SK-N-SH (cell line): ENCODE measurements around the gene STK11IP. TPM values are rescaled to one million over a fixed set of nuclear protein-coding genes. Genes with fewer than 3 reads are reported as not detected.

Source experiments
- CTCF ChIA-PET: fragments of 300-600, 350-600 bp; formaldehyde crosslinking; extraction: SDS; loops from one replicate; lab custom pipeline; 2021; lab: Yijun Ruan, JAX
- POLR2A ChIA-PET: fragments of 350-600 bp; sonication (Branson Sonifier 250); formaldehyde crosslinking; extraction: SDS; loops from one replicate; lab custom pipeline; 2020; ENCODE audit warnings: antibody characterized with exemption, inconsistent platforms; lab: Yijun Ruan, JAX
- DNase-seq: peaks from one replicate; pipeline ENCODE4 v3.0.0; 2012
- H2AFZ ChIP-seq: fragments of 200-600 bp; sonication (generic); 2 replicates; pipeline ENCODE4 v1.8.1; 2016; ENCODE audit warnings: antibody characterized with exemption, mild to moderate bottlenecking, low read depth
- H3F3A ChIP-seq: fragments of 200-600 bp; sonication (generic); replicated peaks from 2 replicates; pipeline ENCODE3; 2016; ENCODE audit warnings: antibody characterized with exemption, mild to moderate bottlenecking; ENCODE audit not compliant: insufficient read depth
- H3K27ac ChIP-seq, 2 experiments: fragments of 200-500 bp in 1 of 2; fragments of 200-600 bp in 1 of 2; sonication (Bioruptor generic) in 1 of 2; sonication (generic), shearing (Covaris generic) in 1 of 2; 2 replicates each; pipeline versions ENCODE4 v1.5.1 to v1.6.1; 2014 to 2016; ENCODE audit warnings: low read depth in 2 of 2, inconsistent platforms in 1 of 2, low read length in 1 of 2, mild to moderate bottlenecking in 1 of 2, mixed read lengths in 1 of 2
- H3K27me3 ChIP-seq: fragments of 200-600 bp; sonication (generic), shearing (Covaris generic); 2 replicates; pipeline ENCODE4 v1.6.1; 2016; ENCODE audit warnings: mixed run types; ENCODE audit not compliant: insufficient read depth
- H3K36me3 ChIP-seq, 2 experiments: fragments of 200-500 bp in 1 of 2; fragments of 200-600 bp in 1 of 2; sonication (Bioruptor generic) in 1 of 2; sonication (generic) in 1 of 2; replicated peaks in 1 of 2; 2 replicates each; pipeline versions ENCODE3 to v1.5.1; 2014 to 2016; ENCODE audit warnings: low read length in 1 of 2, mild to moderate bottlenecking in 1 of 2; ENCODE audit not compliant: insufficient read depth in 2 of 2, control insufficient read depth in 1 of 2
- H3K4me1 ChIP-seq, 2 experiments: fragments of 200-500 bp in 1 of 2; fragments of 200-600 bp in 1 of 2; sonication (Bioruptor generic) in 1 of 2; sonication (generic), shearing (Covaris generic) in 1 of 2; 2 replicates each; pipeline versions ENCODE4 v1.5.1 to v1.6.1; 2014 to 2016; ENCODE audit warnings: low read depth in 1 of 2, low read length in 1 of 2, mixed run types in 1 of 2; ENCODE audit not compliant: insufficient read depth in 2 of 2, control insufficient read depth in 1 of 2
- H3K4me2 ChIP-seq: fragments of 200-600 bp; sonication (generic), shearing (Covaris generic); 2 replicates; pipeline ENCODE4 v1.6.1; 2017; ENCODE audit warnings: mixed run types
- H3K4me3 ChIP-seq, 2 experiments: fragments of 200-500 bp in 1 of 2; fragments of 200-600 bp in 1 of 2; sonication (Bioruptor generic) in 1 of 2; sonication (generic), shearing (Covaris generic) in 1 of 2; 2 replicates each; pipeline versions ENCODE4 v1.5.1 to v1.8.1; 2014 to 2016; ENCODE audit warnings: low read depth in 2 of 2, inconsistent platforms in 1 of 2, low read length in 1 of 2, mild to moderate bottlenecking in 1 of 2, mixed read lengths in 1 of 2, moderate library complexity in 1 of 2
- H3K79me2 ChIP-seq: fragments of 200-600 bp; sonication (generic); 2 replicates; pipeline ENCODE4 v1.8.1; 2017; ENCODE audit warnings: mild to moderate bottlenecking; ENCODE audit not compliant: insufficient read depth
- H3K9ac ChIP-seq: fragments of 200-600 bp; sonication (generic); 2 replicates; pipeline ENCODE4 v1.6.1; 2017; ENCODE audit warnings: mixed run types
- H3K9me2 ChIP-seq: fragments of 200-600 bp; sonication (generic); 2 replicates; pipeline ENCODE4 v1.6.1; 2017; ENCODE audit warnings: mixed run types
- H3K9me3 ChIP-seq: fragments of 200-600 bp; sonication (generic); 2 replicates; pipeline ENCODE4 v1.6.1; 2017; ENCODE audit warnings: mixed run types, mild to moderate bottlenecking, moderate library complexity
- H4K20me1 ChIP-seq: fragments of 200-600 bp; sonication (generic); 2 replicates; pipeline ENCODE4 v1.6.1; 2017; ENCODE audit warnings: mild to moderate bottlenecking, mixed run types; ENCODE audit not compliant: insufficient read depth
- EZH2phosphoT487 ChIP-seq: fragments of 200-600 bp; sonication (generic); IDR thresholded peaks from 2 replicates; pipeline ENCODE4 v1.6.1; 2017; ENCODE audit warnings: low read depth, mixed run types, mild to moderate bottlenecking, antibody characterized with exemption, moderate library complexity, borderline replicate concordance
- FOXJ3 ChIP-seq: sonication (generic); formaldehyde crosslinking; IDR thresholded peaks from 2 replicates; pipeline ENCODE4 v1.5.1; 2020; ENCODE audit warnings: mild to moderate bottlenecking, missing genetic modification reagents
- IRF3 ChIP-seq: fragments of 150-350 bp; IDR thresholded peaks from 2 replicates; pipeline ENCODE4 v1.6.1; 2016; ENCODE audit warnings: mild to moderate bottlenecking, low read depth, low read length
- MXI1 ChIP-seq: IDR thresholded peaks from 2 replicates; pipeline ENCODE4 v1.6.1; 2012; ENCODE audit warnings: mild to moderate bottlenecking, low read depth, low read length, improper control_type of control experiment
- NFIC ChIP-seq: IDR thresholded peaks from 2 replicates; pipeline ENCODE4 v1.4.0; 2012; ENCODE audit warnings: borderline replicate concordance
- NRF1 ChIP-seq: IDR thresholded peaks from 2 replicates; pipeline ENCODE4 v1.6.1; 2012; ENCODE audit warnings: low read depth, mild to moderate bottlenecking, low read length
- POLR2AphosphoS5 ChIP-seq: IDR thresholded peaks from 2 replicates; pipeline ENCODE4 v1.6.1; 2012; ENCODE audit warnings: low read depth, low read length
- REST ChIP-seq: IDR thresholded peaks from 2 replicates; pipeline ENCODE4 v1.6.1; 2012; ENCODE audit warnings: mild to moderate bottlenecking, low read depth, low read length, moderate library complexity
- RFX5 ChIP-seq: IDR thresholded peaks from 2 replicates; pipeline ENCODE4 v1.6.1; 2012; ENCODE audit warnings: mild to moderate bottlenecking, improper control_type of control experiment, low read length
- TCF12 ChIP-seq: IDR thresholded peaks from 2 replicates; pipeline ENCODE4 v1.4.0; 2012
- TEAD4 ChIP-seq: IDR thresholded peaks from 2 replicates; pipeline ENCODE4 v1.4.0; 2012; ENCODE audit warnings: mild to moderate bottlenecking, borderline replicate concordance; ENCODE audit not compliant: insufficient read depth
- ZBTB33 ChIP-seq: IDR thresholded peaks from 2 replicates; pipeline ENCODE4 v1.4.0; 2012; ENCODE audit warnings: low read depth, borderline replicate concordance
- WGBS: methylation state at CpG from one replicate; pipeline ENCODE4 v1.1.6; 2017; ENCODE audit warnings: low lambda C conversion rate; 5-methylcytosine and 5-hydroxymethylcytosine counted together
- polyA plus RNA-seq, 3 experiments: library from polyadenylated mRNA; depleted of rRNA; stranded (reverse); fragments of >200 nt; gene quantifications; 2 replicates each; pipeline ENCODE4 v1.2.3, GENCODE V29; 2012

STK11IP gene
- polyA plus RNA-seq, 1 of the 3 experiments (the other 2 are of a cell fraction), result 22.9 TPM

- 84% methylated on average over 9 of the region's 15 CpGs for WGBS
- no peaks in the 10 kb centered on the region for H3K9me2 ChIP-seq
- no peak overlapping the region for H3K9ac ChIP-seq
- no peaks in the 10 kb centered on the region for H3K9me3 ChIP-seq
- no peak overlapping the region for H2AFZ ChIP-seq
- H3K4me1 ChIP-seq, result peaks cover 0 to 9% of the 10 kb centered on the region in 2 experiments; a peak in 1 of 4 replicates
- H3K4me2 ChIP-seq, result no peak overlapping the region
- CTCF ChIA-PET, result no interaction called here
- DNase-seq, result no peak
- no peaks in the 10 kb centered on the region for H3K27me3 ChIP-seq
- H3K27ac ChIP-seq, result no peak overlapping the region
- POLR2A ChIA-PET, result no interaction called here
- TF ChIP-seq POLR2AphosphoS5 (no peak), FOXJ3 (no peak), IRF3 (no peak), RFX5 (no peak), ZBTB33 (no peak), TCF12 (no peak), MXI1 (no peak), EZH2phosphoT487 (no peak), NRF1 (no peak), REST (no peak), TEAD4 (no peak), NFIC (no peak)
- H3K4me3 ChIP-seq, result no peak overlapping the region
- H3K79me2 ChIP-seq, result no peaks in the 10 kb centered on the region
- no peaks in the 10 kb centered on the region for H4K20me1 ChIP-seq
- H3F3A ChIP-seq, result no peaks in the 10 kb centered on the region
- peaks cover 0 to 48% of the 10 kb centered on the region in 2 experiments for H3K36me3 ChIP-seq
These were observed 10.3 kb downstream of the STK11IP start for GRCh38 chr2:219607931-219608330.
